Lower leg skin (tissue), 3 donors: ENCODE measurements around the gene NFATC4.

Experiments used
- POLR2A ChIP-seq, 2 donors: fragments of 450-650 bp; IDR thresholded peaks; one replicate each; pipeline ENCODE4 v1.6.1; 2016 to 2017; ENCODE audit warnings: antibody characterized with exemption in 2 of 2, mild to moderate bottlenecking in 1 of 2, moderate library complexity in 1 of 2
- TF ChIP-seq, protein P1 (sequence below), 3 donors: fragments of 450-650 bp; IDR thresholded peaks; one replicate each; pipeline ENCODE4 v1.5.1; 2016; ENCODE audit warnings: antibody characterized with exemption in 3 of 3, mild to moderate bottlenecking in 3 of 3, moderate library complexity in 2 of 3

DNA sequence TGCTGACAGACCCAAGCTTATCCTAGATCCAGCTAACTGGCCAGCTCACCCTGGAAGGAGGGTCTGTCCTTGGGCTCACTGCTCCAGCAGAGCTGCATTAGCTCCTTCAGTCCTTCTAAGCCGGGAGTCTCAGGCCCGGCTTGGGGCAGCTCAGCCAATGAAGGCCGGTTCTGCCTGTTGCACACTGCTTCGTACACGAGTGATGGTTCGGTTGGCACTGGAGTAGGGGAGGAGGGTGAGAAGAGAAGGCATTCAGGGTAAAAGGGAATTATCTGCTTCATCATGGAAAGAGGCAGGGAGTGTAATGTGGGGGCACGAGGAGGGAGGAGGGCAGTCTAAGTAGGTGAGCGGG, 30.2 kb upstream of the NFATC4 start:
- TF ChIP-seq, protein P1, sequence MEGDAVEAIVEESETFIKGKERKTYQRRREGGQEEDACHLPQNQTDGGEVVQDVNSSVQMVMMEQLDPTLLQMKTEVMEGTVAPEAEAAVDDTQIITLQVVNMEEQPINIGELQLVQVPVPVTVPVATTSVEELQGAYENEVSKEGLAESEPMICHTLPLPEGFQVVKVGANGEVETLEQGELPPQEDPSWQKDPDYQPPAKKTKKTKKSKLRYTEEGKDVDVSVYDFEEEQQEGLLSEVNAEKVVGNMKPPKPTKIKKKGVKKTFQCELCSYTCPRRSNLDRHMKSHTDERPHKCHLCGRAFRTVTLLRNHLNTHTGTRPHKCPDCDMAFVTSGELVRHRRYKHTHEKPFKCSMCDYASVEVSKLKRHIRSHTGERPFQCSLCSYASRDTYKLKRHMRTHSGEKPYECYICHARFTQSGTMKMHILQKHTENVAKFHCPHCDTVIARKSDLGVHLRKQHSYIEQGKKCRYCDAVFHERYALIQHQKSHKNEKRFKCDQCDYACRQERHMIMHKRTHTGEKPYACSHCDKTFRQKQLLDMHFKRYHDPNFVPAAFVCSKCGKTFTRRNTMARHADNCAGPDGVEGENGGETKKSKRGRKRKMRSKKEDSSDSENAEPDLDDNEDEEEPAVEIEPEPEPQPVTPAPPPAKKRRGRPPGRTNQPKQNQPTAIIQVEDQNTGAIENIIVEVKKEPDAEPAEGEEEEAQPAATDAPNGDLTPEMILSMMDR (IDR thresholded peaks at IDR 0.05) = no peak
- TF ChIP-seq POLR2A (IDR thresholded peaks at IDR 0.05) = no peak
